GM21367 (cell line): Measurements from ENCODE around the gene DNM2.
A peak's percentile ranks its signal among the peaks of the same experiment; 100 is the strongest.
"Not testable (repeated sequence)": the region's sequence is repeated elsewhere in the genome, so short reads cannot be mapped to it uniquely, and the experiment has no call there.

Source experiments
- ATAC-seq: cut with Tn5 transposase; IDR thresholded peaks from one replicate; pipeline ENCODE4 v1.9.1; 2021; ENCODE audit not compliant: unreplicated experiment

Gene DNM2

DNA sequence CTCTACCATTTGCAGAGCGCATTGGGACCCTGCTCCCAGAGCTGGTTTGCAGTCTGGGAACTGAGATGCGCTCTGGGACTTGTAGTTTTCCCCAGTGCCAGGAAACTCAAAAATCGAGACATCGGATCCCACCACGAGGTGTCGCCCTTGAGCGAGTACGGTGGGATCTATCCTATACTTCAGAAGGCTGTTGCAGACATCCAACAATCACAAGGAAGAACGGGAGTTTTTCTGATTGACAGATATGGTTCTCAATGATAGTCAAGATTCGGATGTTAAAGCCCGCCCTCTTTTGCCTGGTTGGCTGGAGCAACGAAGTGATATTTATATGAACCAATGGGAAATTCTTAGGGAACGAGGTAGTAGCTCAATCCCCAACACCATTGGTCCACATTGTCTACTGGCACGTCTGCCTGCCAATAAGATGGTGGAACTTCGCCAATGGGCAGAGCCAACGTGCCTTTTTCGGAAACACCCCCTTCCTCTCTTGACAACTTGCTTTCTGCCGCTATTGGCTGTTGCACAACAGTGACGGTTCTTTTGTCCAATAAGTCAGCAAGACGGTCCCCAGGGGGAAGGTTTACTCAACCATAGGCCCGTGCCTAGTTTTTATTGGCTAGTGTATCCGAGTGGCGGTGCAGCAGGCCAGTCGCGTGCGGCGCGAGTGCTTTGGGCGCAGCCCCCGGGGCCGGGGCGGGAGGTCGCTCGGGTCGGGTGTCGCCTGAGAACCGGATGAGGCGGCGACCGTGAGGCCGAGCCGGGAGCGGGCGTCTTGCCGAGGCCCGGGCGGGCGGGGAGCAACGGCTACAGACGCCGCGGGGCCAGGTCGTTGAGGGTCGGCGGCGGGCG lies at the start of gene DNM2:
Gene DNM2 (plus strand): TSS at position 724 of the 849 bp plus-strand sequence. CDS start 164 bp downstream, outside the sequence.
- ATAC-seq, result peak; percentile 71

GRCh38 chr19:10669246-10669645 lies 48.6 kb upstream of the DNM2 start:
- no peak for ATAC-seq

DNA sequence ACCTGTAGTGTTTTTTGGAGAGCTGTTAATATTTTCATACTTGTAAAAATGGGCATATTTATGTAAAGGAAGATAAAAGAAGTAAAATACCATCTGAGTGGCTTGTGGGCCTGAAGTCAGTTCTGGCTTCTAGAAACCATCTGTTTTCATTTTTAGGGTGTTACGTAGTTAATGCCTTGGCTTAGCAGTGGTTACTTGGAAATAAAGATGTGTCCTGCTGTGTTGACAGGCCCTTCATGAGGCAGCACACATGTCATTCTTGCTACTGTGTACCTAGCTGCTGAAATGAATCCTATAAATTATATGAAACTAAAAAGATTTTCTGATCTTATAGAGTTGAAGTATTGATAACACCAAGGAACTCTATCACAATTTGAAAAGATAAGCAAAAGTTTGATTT lies 47.7 kb upstream of the DNM2 start:
- ATAC-seq, result no peak

GRCh38 chr19:10670876-10671804 lies 46.7 kb upstream of the DNM2 start:
- no peak for ATAC-seq

GRCh38 chr19:10671922-10672321 lies 46.0 kb upstream of the DNM2 start:
- not testable (repeated sequence) for ATAC-seq

DNA sequence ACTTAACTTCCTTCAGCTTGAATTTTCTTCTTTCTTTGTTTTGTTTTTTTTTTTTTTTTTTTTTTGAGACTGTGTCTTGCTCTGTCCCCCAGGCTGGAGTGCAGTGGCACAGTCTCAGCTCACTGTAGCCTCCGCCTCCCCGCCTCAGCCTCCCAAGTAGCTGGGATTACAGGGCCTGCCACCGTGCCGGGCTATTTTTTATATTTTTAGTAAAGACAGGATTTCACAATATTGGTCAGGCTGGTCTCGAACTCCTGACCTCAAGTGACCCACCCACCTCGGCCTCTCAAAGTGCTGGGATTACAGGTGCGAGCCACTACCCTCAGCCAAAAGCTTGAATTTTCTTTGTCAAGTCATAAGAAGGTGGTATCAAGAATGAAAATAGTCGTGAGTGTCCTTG lies 42.7 kb upstream of the DNM2 start:
- ATAC-seq, result not testable (repeated sequence)

DNA sequence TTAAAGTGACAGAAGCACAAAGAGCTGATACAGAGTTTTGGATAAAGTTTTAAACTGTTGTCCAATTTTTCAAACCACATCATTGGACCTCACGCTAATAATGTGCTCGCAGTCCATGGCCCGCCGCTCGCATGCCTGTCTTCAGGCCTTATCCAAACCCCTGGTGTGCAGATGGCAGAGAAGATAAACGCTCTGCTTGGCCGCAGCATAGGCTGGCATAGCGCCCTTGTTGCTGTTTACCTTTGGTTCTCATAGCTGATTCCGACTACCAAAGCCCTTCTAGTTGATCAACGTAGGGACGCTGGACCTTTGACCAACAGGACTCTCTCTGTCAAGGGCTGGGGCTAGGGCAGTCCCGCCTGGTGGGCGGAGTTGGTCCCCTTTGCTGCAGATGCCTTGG lies 40.1 kb upstream of the DNM2 start:
- ATAC-seq, result no peak

GRCh38 chr19:10678813-10679212 lies 39.1 kb upstream of the DNM2 start:
- no peak for ATAC-seq

GRCh38 chr19:10679743-10680142 lies 38.1 kb upstream of the DNM2 start:
- ATAC-seq, result no peak

GRCh38 chr19:10680545-10681135 lies 37.2 kb upstream of the DNM2 start:
- ATAC-seq, result no peak

GRCh38 chr19:10681658-10682057 lies 36.2 kb upstream of the DNM2 start:
- no peak for ATAC-seq

DNA sequence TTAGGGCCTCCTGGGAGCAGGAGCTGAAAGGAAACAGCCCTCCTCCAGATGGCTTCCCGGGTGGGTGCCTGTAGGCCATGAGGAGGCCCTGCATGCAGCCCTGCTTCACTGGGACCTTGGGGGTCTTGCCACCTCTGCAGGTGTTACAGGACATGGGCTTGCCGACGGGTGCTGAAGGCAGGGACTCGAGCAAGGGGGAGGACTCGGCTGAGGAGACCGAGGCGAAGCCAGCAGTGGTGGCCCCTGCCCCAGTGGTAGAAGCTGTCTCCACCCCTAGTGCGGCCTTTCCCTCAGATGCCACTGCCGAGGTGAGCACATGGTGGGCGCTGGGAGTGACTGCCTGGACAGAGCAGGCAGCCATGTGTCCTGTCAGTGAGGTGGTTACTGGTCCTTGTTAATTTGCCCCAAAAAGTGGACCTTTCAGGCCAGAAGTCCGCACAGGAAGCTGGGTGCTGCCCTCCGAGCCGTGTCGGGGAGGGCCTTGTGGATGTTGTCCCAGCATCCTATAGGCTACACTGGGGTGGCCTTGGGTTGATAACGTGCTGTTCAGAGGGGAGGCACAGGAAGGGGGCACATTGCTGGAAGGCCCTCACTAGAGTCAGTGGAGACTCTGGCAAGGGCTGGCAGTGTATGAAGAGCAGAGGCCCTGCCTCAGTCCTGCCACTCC lies 35.3 kb upstream of the DNM2 start:
- ATAC-seq, result no peak

GRCh38 chr19:10683064-10683426 lies 34.8 kb upstream of the DNM2 start:
- ATAC-seq, result no peak

DNA sequence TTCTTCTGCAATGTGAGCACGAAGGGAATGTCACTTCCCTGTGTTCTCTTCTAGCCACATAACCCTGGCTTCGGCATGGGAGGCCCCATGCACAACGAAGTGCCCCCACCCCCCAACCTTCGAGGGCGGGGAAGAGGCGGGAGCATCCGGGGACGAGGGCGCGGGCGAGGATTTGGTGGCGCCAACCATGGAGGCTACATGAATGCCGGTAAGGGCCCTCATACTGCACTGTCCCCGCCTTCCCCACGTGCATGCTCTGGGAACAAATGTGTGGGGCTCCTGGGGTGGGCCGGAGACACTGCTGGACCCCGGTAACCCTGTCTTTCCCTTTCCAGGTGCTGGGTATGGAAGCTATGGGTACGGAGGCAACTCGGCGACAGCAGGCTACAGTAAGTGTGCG lies 34.3 kb upstream of the DNM2 start:
- ATAC-seq, result no peak

GRCh38 chr19:10685210-10685609 lies 32.7 kb upstream of the DNM2 start:
- ATAC-seq, result no peak

- no peak for ATAC-seq
These were observed 31.7 kb upstream of the DNM2 start for GRCh38 chr19:10686193-10686592.

GRCh38 chr19:10686661-10687517 lies 31.0 kb upstream of the DNM2 start:
- no peak for ATAC-seq

DNA sequence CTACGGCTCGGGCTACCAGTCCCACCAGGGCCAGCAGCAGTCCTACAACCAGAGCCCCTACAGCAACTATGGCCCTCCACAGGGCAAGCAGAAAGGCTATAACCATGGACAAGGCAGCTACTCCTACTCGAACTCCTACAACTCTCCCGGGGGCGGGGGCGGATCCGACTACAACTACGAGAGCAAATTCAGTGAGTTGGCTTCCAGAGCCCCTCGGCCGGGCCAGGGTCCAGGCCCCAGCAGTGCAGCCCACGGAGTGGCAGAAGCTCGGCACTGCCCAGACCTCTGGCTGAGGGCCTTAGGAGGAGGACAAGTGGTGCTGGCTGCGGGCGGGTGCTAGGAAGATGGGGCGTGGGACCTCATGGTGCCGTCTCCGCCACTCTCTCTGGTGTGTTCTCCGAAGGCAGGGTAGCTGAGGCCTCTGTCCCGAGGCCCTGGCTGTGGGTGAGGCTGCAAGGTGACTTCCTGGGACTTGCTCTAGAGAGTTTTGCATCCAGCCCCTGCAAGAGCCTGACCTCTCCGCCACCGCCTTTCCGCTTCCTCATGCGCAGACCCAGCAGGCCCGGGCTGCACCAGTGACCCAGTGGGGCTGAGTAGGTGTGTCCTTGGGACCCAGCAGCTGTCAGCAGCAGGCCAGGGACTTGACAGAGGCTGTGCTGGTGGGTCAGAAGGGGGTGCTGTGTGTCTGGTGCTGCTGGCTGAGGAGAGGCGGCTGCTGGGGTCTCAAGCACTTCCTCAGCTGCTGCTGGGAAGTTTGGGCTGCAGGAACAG lies 30.2 kb upstream of the DNM2 start:
- no peak for ATAC-seq

GRCh38 chr19:10688545-10689280 lies 29.2 kb upstream of the DNM2 start:
- ATAC-seq, result no peak
